A375 (cell line): Measurements from ENCODE around the gene UNC45A. TPM values are rescaled to one million over a fixed set of nuclear protein-coding genes. Genes with fewer than 3 reads are reported as not detected.

Experiments
- small RNA-seq: library from RNA; depleted of rRNA; stranded (forward); fragments of <200 nt; gene quantifications from one replicate; pipeline ENCODE3, GENCODE V24; 2014
- total RNA-seq: library from RNA; depleted of rRNA; stranded (reverse); fragments of >200 nt; shearing (Covaris generic); gene quantifications from 2 replicates; pipeline ENCODE4 v1.2.3, GENCODE V29; 2014; rRNA removed

UNC45A gene
- 48.8 and 56.6 TPM in 2 replicates for total RNA-seq

GRCh38 chr15:90934949-90935751 lies at the start of gene UNC45A:
UNC45A (plus strand) TSS chr15:90935285; CDS start chr15:90935325, 40 bp downstream.

DNA sequence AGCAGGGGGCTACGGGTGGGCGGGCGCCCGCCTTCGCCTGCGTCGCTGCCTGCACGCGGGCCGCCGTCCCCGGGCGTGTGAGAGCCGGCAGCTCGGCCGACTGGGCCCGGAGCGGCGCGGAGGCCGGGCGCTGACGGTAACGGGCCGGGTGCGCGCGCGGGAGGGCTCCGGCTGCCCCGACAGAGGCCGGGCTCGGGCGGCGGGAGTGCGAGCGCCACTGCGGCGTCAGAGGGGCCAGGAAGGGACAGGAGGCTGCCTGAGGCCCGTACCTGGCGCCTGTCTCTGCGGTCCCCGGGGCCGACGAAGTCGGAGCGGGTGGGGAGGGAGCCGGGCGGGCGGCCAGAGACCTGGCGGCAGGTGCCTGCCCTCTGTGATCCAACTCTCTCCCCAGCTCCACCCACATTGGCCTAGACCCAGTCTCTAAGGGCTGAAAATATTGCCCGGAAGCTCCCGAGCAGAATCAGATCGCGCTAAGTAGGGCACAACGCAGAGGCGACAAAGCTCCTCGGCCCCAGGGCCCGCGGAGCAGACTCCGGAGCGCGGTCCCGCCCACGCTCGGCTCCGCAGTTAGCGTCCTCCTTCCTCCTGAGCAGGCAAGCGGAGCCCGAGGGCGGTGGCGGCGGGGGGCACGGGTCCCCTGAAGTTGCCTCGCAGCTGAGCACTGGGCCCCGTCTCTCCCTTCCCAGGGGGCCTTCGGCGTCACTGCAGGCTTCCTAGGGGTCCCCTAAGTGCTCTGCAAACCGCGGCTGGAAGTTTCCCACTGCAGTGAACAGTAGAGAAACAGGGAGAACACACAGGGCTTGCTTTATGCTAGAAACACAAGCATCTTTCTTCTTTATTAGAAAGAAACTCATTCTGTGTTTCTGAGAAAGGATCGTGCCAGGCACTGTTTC lies 32.0 kb upstream of the UNC45A start, which contains the start of gene MAN2A2:
MAN2A2 (plus strand) TSS at position 463 of the 893 bp plus-strand sequence. CDS start 906 bp downstream, outside the sequence.

DNA sequence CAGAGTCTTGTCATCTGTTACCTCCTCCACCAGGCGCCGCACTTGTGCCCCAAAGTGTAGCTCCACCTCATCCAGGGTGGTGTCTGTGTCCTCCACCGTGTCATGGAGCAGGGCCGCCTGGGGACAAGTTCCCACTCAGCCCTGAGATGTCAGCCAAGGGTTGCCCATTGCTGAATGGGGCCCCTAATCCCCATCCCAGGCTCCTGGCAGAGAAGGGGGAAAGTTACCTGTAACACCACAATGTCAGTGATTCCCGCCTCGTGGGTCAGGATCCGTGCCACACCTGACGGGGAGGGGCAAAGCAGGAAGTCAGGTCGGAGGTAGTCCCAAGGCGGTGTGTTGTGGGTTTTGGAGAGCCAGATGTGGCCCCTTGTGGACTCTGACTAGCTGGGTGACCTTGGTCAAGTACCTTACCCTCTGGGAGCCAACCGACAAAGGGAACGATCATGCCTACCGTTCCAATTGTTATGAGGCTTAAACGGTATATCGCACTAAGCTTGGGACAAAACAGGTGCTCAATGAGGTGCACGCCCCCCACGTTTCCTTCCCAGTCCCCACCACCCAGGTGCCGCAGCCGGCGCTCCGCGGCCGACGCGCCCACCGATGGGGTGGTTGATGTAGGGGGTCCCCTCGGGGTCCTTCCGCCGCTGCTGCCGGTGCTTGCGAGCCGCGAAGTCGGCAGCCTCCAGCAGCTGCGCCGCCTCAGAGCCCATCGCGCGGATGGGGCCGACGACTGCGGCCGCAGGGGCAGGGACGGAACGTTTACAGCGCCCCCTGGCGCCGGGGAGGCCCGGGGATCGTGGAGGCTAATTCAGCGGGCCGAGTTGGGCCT lies 3.0 kb upstream of the UNC45A start, which contains the start of gene HDDC3:
HDDC3 (minus strand) TSS at position 722 of the 832 bp plus-strand sequence; CDS start at position 713, 9 bp downstream.

DNA sequence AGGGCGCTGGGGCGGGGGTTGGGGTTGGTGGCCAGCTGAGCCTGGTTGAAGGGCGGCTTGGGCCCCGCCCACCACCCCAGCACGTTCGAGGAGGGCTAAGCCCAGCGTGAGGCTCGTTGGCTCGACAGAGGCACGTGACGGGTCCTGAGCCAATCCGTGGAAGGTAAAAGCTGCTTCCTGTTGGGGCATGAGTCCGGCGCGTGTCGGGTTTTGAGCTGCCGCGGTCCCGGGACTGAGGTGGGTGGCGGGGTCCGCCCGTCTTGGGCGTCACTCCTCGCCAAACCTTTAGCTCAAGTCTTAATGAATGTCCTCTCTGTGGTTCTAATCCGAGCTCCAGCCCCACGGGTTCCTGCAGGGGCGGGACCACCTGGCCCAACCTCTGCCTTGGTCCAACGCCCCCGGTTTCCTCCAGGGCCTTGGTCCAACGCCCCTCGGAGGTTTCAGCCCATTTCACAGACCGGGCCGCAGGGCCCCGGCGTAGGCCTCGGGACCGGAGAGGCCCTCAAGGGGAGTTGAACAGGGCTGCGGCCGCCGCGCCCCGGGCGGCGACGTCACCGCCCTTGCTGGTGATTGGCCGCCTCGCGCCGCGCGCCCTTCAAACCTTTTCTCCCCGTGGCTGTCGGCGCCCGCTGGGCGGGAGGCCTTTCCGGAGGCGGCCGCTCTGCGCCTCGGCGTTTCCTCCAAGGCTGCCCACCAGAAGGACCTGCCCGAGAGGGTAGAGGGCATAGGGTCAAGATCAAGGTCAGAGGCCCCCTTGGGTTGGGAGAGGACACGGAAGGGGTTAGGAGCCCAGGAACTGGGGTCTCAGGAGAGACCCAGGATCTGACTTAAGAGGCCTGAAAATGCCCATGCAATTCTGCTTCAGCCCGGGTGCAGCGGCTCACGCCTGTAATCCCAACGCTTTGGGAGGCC lies 19.9 kb downstream of the UNC45A start, which contains the start of gene RCCD1:
RCCD1 (plus strand) TSS at position 173 of the 912 bp plus-strand sequence. CDS start 1,851 bp downstream, outside the sequence.

DNA sequence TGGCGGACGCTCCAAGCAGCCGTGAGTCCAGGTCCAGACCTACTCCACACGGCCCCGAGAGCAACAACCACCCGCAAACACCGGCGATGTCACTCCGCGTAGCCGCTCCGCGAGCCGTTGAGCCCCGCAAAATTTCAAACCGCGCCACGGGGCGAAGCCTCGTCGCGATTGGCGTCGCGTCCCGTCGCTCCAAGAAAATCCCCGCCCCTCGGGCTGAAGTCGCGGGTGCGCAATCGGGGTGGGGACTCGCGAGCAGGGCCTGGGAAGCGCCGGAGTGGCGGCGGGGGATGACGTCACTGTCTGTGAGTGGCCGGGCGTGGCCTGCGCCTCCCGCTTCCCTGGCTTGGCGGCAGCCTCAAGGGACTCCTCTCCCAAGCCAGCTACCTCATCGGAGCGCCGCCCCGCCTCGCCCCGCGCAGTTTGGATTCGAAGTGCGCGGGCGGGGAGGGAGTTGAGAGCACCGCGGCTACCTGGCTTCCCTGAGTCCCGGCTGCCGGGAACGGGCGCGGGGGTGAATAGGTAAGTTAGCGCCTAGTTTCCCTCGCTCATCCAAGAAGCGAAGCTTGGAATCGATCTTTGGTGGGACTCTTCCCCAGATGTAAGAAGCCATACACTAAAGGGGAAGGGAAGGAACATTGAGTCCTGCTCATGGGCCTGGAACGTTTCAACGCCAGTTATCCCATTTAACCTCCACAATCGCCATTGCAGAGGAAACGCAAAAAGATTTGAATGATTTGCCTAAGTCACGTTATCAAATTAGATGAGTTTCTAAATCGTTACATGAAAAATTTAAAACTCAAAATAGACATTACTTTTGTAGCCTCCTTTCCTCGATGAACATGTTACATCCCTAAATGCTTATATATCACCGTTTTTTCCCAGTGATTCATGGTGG lies 59.6 kb downstream of the UNC45A start, which contains the start of gene PRC1:
PRC1 (minus strand) TSS at position 119 of the 895 bp plus-strand sequence; CDS start at position 1, 118 bp downstream.

Small RNAs within 50 kb of the gene (small RNA-seq; reads per million reads assigned to genes)
- not detected for gene RF00019

Other genes starting within 250 kb of the UNC45A start
- gene BLM, start 217.9 kb upstream of the UNC45A start, total RNA-seq, result 16.1 and 16.9 TPM in 2 replicates
- 43.5 and 50.5 TPM in 2 replicates for gene FURIN, start 66.7 kb upstream of the UNC45A start, total RNA-seq
- gene FES, start 50.8 kb upstream of the UNC45A start, total RNA-seq, result 0.11 and 0.85 TPM in 2 replicates
- 19.2 and 32.7 TPM in 2 replicates for gene MAN2A2, start 32.0 kb upstream of the UNC45A start, total RNA-seq
- gene HDDC3, start 2.7 kb upstream of the UNC45A start, total RNA-seq, result 30.9 and 34.6 TPM in 2 replicates
- gene RCCD1, start 19.6 kb downstream of the UNC45A start, total RNA-seq, result 30.9 and 41.7 TPM in 2 replicates
- 395 and 402 TPM in 2 replicates for gene PRC1, start 59.2 kb downstream of the UNC45A start, total RNA-seq
- 18.5 and 19.1 TPM in 2 replicates for gene VPS33B, start 87.3 kb downstream of the UNC45A start, total RNA-seq
- 0.08 TPM in 1 of 2 replicates, not detected in the other for gene SV2B, start 165.0 kb downstream of the UNC45A start, total RNA-seq